Measurements from ENCODE around the gene VWDE.

Gene VWDE

GRCh38 chr7:12290761-12291160 lies 112.9 kb downstream of the VWDE start:
- TF ChIP-seq TAF1 (IDR thresholded peaks at IDR 0.05; ENCODE audit: borderline replicate concordance, insufficient read depth, low read length) (no peak), SIN3A (IDR thresholded peaks at IDR 0.05; ENCODE audit: borderline replicate concordance, insufficient read depth, low read length) (no peak), FOXP2 (optimal IDR thresholded peaks at IDR 0.05; ENCODE audit: borderline replicate concordance, extremely low read depth, extremely low read length, insufficient read depth) (no peak), REST (IDR thresholded peaks at IDR 0.05; ENCODE audit: insufficient read depth in 1 of 2, low read depth in 2 of 2, low read length in 2 of 2) (no peak), POLR2AphosphoS5 (IDR thresholded peaks at IDR 0.05; ENCODE audit: low read depth, low read length) (no peak)

GRCh38 chr7:12289996-12290395 lies 113.7 kb downstream of the VWDE start:
- TF ChIP-seq FOXP2 (optimal IDR thresholded peaks at IDR 0.05; ENCODE audit: borderline replicate concordance, extremely low read depth, extremely low read length, insufficient read depth): no peak
- TF ChIP-seq POLR2AphosphoS5 (IDR thresholded peaks at IDR 0.05; ENCODE audit: low read depth, low read length): no peak
- no peak for TF ChIP-seq SIN3A (IDR thresholded peaks at IDR 0.05; ENCODE audit: borderline replicate concordance, insufficient read depth, low read length)
- no peak for TF ChIP-seq REST (IDR thresholded peaks at IDR 0.05; ENCODE audit: insufficient read depth in 1 of 2, low read depth in 2 of 2, low read length in 2 of 2)
- no peak for TF ChIP-seq TAF1 (IDR thresholded peaks at IDR 0.05; ENCODE audit: borderline replicate concordance, insufficient read depth, low read length)

GRCh38 chr7:12287901-12288300 lies 115.8 kb downstream of the VWDE start:
- no peak for TF ChIP-seq FOXP2 (optimal IDR thresholded peaks at IDR 0.05; ENCODE audit: borderline replicate concordance, extremely low read depth, extremely low read length, insufficient read depth)
- no peak for TF ChIP-seq REST (IDR thresholded peaks at IDR 0.05; ENCODE audit: insufficient read depth in 1 of 2, low read depth in 2 of 2, low read length in 2 of 2)
- no peak for TF ChIP-seq POLR2AphosphoS5 (IDR thresholded peaks at IDR 0.05; ENCODE audit: low read depth, low read length)
- no peak for TF ChIP-seq TAF1 (IDR thresholded peaks at IDR 0.05; ENCODE audit: borderline replicate concordance, insufficient read depth, low read length)
- TF ChIP-seq SIN3A (IDR thresholded peaks at IDR 0.05; ENCODE audit: borderline replicate concordance, insufficient read depth, low read length): no peak

GRCh38 chr7:12281038-12281437 lies 122.6 kb downstream of the VWDE start:
- TF ChIP-seq REST (IDR thresholded peaks at IDR 0.05; ENCODE audit: insufficient read depth in 1 of 2, low read depth in 2 of 2, low read length in 2 of 2) (no peak), FOXP2 (optimal IDR thresholded peaks at IDR 0.05; ENCODE audit: borderline replicate concordance, extremely low read depth, extremely low read length, insufficient read depth) (no peak), POLR2AphosphoS5 (IDR thresholded peaks at IDR 0.05; ENCODE audit: low read depth, low read length) (no peak), TAF1 (IDR thresholded peaks at IDR 0.05; ENCODE audit: borderline replicate concordance, insufficient read depth, low read length) (no peak), SIN3A (IDR thresholded peaks at IDR 0.05; ENCODE audit: borderline replicate concordance, insufficient read depth, low read length) (no peak)
